Measurements from ENCODE around the gene CASP2. TPM values are rescaled to one million over a fixed set of nuclear protein-coding genes. Genes with fewer than 3 reads are reported as not detected.

The CASP2 gene
- total RNA-seq, 1 experiment from 2014 or later, result 64.1 TPM

DNA sequence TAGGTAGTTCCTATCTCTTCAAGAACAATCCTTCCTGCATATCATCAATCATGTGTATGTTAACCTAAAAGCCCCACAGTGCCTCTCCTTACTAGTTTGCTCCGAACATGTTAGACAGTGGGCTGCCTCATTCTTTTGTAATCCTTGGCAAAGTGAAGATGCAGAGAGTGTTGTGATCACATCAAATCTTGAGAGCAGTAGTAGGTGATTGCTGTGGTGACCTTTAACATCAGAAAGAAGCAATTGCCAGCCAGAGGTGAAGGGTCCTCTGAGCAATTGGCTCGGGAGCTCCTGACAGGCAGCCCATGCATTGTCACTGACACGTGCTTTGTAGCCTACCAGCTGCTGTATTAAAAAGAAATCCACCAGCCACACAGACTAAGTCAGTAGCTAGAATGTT lies 44.5 kb upstream of the CASP2 start:
- intact Hi-C loops (cut with micrococcal nuclease), result no loop called here
- POLR2A ChIA-PET, result no interaction called here
- ATAC-seq, result no peak

More for the DNA sequence above, 44.5 kb upstream of the CASP2 start:
- Histone ChIP-seq H3K27ac (ENCODE audit: low read depth, low read length) (no peak overlapping the region), H4K20me1 (ENCODE audit: insufficient read depth) (no peaks in the 10 kb centered on the region), H3K9me3 (ENCODE audit: control insufficient read depth in 1 of 2, insufficient read depth in 1 of 2, low read depth in 1 of 2, low read length in 2 of 2) (no peaks in the 10 kb centered on the region), H3K4me3 (replicated peaks in 1 of 2; ENCODE audit: low read depth in 1 of 2, low read length in 2 of 2) (no peak overlapping the region), H3K9ac (ENCODE audit: low read length) (no peak overlapping the region), H3K9me2 (ENCODE audit: insufficient read depth) (no peaks in the 10 kb centered on the region), H2AFZ (ENCODE audit: low read depth, low read length, poor library complexity, severe bottlenecking) (no peak overlapping the region), H3K79me2 (ENCODE audit: insufficient read depth, low read length) (no peaks in the 10 kb centered on the region), H3K4me2 (ENCODE audit: low read length) (no peak overlapping the region), H3K27me3 (ENCODE audit: insufficient read depth, low read length) (no peaks in the 10 kb centered on the region), H3K36me3 (ENCODE audit: control insufficient read depth in 1 of 2, insufficient read depth in 2 of 2, low read length in 2 of 2) (no peaks in the 10 kb centered on the region), H3K4me1 (ENCODE audit: control insufficient read depth in 1 of 2, insufficient read depth in 2 of 2, low read length in 2 of 2) (peaks cover 3 to 9% of the 10 kb centered on the region in 2 experiments; a peak in 3 of 4 replicates)
- no peak for DNase-seq (ENCODE audit: low read depth, low spot score)
- RAD21 ChIA-PET (ENCODE audit: low non-redundant PET in 1 of 2, low total read pairs in 2 of 2, uncharacterized antibody in 2 of 2, unreplicated experiment in 2 of 2), result no interaction called here
- no TSS peak for BruUV-seq (replicated peaks)
- CTCF ChIA-PET, result no interaction called here
- TF ChIP-seq EZH2 (IDR thresholded peaks at IDR 0.05), result no peak
- TF ChIP-seq SP1 (IDR thresholded peaks at IDR 0.05; ENCODE audit: low read depth), result no peak
- TF ChIP-seq ZFX (IDR thresholded peaks at IDR 0.05), result no peak
- TF ChIP-seq ELF1 (IDR thresholded peaks at IDR 0.05; ENCODE audit: borderline replicate concordance, low read depth), result no peak
- TF ChIP-seq JUND (IDR thresholded peaks at IDR 0.05), result no peak
- TF ChIP-seq ZNF274 (IDR thresholded peaks at IDR 0.05; ENCODE audit: low read depth, low read length), result no peak
- no peak for TF ChIP-seq POLR2AphosphoS5 (IDR thresholded peaks at IDR 0.05; ENCODE audit: low read depth, low read length)
- no peak for TF ChIP-seq POLR2A (IDR thresholded peaks at IDR 0.05; ENCODE audit: borderline replicate concordance, extremely low read depth, insufficient read depth, insufficient read length)
- TF ChIP-seq SRF (IDR thresholded peaks at IDR 0.05; ENCODE audit: low read depth), result no peak
- TF ChIP-seq, protein P1, sequence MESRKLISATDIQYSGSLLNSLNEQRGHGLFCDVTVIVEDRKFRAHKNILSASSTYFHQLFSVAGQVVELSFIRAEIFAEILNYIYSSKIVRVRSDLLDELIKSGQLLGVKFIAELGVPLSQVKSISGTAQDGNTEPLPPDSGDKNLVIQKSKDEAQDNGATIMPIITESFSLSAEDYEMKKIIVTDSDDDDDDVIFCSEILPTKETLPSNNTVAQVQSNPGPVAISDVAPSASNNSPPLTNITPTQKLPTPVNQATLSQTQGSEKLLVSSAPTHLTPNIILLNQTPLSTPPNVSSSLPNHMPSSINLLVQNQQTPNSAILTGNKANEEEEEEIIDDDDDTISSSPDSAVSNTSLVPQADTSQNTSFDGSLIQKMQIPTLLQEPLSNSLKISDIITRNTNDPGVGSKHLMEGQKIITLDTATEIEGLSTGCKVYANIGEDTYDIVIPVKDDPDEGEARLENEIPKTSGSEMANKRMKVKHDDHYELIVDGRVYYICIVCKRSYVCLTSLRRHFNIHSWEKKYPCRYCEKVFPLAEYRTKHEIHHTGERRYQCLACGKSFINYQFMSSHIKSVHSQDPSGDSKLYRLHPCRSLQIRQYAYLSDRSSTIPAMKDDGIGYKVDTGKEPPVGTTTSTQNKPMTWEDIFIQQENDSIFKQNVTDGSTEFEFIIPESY (IDR thresholded peaks at IDR 0.05; ENCODE audit: extremely low read depth, insufficient replicate concordance, low read length), result no peak
- no peak for TF ChIP-seq SIN3A (IDR thresholded peaks at IDR 0.05; ENCODE audit: low read depth)
- TF ChIP-seq, protein P2, sequence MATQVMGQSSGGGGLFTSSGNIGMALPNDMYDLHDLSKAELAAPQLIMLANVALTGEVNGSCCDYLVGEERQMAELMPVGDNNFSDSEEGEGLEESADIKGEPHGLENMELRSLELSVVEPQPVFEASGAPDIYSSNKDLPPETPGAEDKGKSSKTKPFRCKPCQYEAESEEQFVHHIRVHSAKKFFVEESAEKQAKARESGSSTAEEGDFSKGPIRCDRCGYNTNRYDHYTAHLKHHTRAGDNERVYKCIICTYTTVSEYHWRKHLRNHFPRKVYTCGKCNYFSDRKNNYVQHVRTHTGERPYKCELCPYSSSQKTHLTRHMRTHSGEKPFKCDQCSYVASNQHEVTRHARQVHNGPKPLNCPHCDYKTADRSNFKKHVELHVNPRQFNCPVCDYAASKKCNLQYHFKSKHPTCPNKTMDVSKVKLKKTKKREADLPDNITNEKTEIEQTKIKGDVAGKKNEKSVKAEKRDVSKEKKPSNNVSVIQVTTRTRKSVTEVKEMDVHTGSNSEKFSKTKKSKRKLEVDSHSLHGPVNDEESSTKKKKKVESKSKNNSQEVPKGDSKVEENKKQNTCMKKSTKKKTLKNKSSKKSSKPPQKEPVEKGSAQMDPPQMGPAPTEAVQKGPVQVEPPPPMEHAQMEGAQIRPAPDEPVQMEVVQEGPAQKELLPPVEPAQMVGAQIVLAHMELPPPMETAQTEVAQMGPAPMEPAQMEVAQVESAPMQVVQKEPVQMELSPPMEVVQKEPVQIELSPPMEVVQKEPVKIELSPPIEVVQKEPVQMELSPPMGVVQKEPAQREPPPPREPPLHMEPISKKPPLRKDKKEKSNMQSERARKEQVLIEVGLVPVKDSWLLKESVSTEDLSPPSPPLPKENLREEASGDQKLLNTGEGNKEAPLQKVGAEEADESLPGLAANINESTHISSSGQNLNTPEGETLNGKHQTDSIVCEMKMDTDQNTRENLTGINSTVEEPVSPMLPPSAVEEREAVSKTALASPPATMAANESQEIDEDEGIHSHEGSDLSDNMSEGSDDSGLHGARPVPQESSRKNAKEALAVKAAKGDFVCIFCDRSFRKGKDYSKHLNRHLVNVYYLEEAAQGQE (IDR thresholded peaks at IDR 0.05; ENCODE audit: low read depth), result no peak
- no peak for TF ChIP-seq YY1 (IDR thresholded peaks at IDR 0.05; ENCODE audit: extremely low read depth, insufficient replicate concordance, low read depth, low read length)
- TF ChIP-seq RAD21 (IDR thresholded peaks at IDR 0.05; ENCODE audit: low read depth), result no peak
- no peak for TF ChIP-seq TCF7L2 (IDR thresholded peaks at IDR 0.05; ENCODE audit: borderline replicate concordance, extremely low read depth, insufficient read depth, insufficient read length)

Measured in HCT116 (cell line).